Ovary (tissue), 3 donors: Measurements from ENCODE around the gene SLC9A1.

Experiments used
- EP300 ChIP-seq: sonication (generic); formaldehyde crosslinking; IDR thresholded peaks from one replicate; pipeline ENCODE4 v1.6.1; 2017; ENCODE audit warnings: antibody characterized with exemption
- POLR2A ChIP-seq: fragments of 450-650 bp; IDR thresholded peaks from one replicate; pipeline ENCODE4 v1.6.1; 2017; ENCODE audit warnings: antibody characterized with exemption, mild to moderate bottlenecking, moderate library complexity
- TF ChIP-seq, protein P1 (sequence below), 3 donors: fragments of 450-650 bp in 2 of 3; fragments of 200-600 bp in 1 of 3; IDR thresholded peaks; one replicate each; pipeline versions ENCODE4 v1.5.1 to v1.8.0; 2016 to 2022; ENCODE audit warnings: antibody characterized with exemption in 3 of 3, mild to moderate bottlenecking in 1 of 3
- donor health status: DM: no; HTN: no; CAD: no.

- TF ChIP-seq, protein P1, sequence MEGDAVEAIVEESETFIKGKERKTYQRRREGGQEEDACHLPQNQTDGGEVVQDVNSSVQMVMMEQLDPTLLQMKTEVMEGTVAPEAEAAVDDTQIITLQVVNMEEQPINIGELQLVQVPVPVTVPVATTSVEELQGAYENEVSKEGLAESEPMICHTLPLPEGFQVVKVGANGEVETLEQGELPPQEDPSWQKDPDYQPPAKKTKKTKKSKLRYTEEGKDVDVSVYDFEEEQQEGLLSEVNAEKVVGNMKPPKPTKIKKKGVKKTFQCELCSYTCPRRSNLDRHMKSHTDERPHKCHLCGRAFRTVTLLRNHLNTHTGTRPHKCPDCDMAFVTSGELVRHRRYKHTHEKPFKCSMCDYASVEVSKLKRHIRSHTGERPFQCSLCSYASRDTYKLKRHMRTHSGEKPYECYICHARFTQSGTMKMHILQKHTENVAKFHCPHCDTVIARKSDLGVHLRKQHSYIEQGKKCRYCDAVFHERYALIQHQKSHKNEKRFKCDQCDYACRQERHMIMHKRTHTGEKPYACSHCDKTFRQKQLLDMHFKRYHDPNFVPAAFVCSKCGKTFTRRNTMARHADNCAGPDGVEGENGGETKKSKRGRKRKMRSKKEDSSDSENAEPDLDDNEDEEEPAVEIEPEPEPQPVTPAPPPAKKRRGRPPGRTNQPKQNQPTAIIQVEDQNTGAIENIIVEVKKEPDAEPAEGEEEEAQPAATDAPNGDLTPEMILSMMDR (IDR thresholded peaks at IDR 0.05), result no peak
- no peak for TF ChIP-seq POLR2A
- TF ChIP-seq EP300, result no peak
Measured at GRCh38 chr1:27162090-27162489, 7.2 kb upstream of the SLC9A1 start.
